HepG2 (cell line): ENCODE data around the gene TNFSF9.

ENCODE experiments used
- BRF2 ChIP-seq: sonication (generic); formaldehyde crosslinking; IDR thresholded peaks from 2 replicates; pipeline ENCODE4 v1.8.1; 2022; ENCODE audit warnings: mild to moderate bottlenecking, missing genetic modification reagents
- CTCF ChIP-seq: sonication (generic); formaldehyde crosslinking; IDR thresholded peaks from 2 replicates; pipeline ENCODE4 v1.5.0; 2020; ENCODE audit warnings: mild to moderate bottlenecking, missing genetic modification reagents, moderate library complexity
- GABPA ChIP-seq, 2 experiments: IDR thresholded peaks; 2 replicates each; pipeline ENCODE4 v1.6.1; 2011 to 2016; ENCODE audit warnings: low read depth in 2 of 2, low read length in 1 of 2, missing biosample characterization in 1 of 2, missing genetic modification characterization in 1 of 2
- JUN ChIP-seq: sonication (generic); formaldehyde crosslinking; IDR thresholded peaks from 2 replicates; pipeline ENCODE4 v1.4.0; 2020; ENCODE audit warnings: mild to moderate bottlenecking, missing genetic modification reagents
- KLF6 ChIP-seq: IDR thresholded peaks from 2 replicates; pipeline ENCODE4 v1.8.0; 2016; ENCODE audit warnings: missing biosample characterization, missing genetic modification reagents
- NFE2L1 ChIP-seq: sonication (generic); formaldehyde crosslinking; IDR thresholded peaks from 2 replicates; pipeline ENCODE4 v1.4.0; 2020; ENCODE audit warnings: missing genetic modification reagents, mild to moderate bottlenecking, borderline replicate concordance
- POLR2A ChIP-seq, 2 experiments: IDR thresholded peaks; 2 replicates each; pipeline ENCODE4 v1.6.1; 2011; ENCODE audit warnings: low read depth in 2 of 2, low read length in 2 of 2, mild to moderate bottlenecking in 1 of 2, moderate library complexity in 1 of 2; ENCODE audit not compliant: insufficient read depth in 1 of 2
- SP4 ChIP-seq: sonication (generic); formaldehyde crosslinking; IDR thresholded peaks from 2 replicates; pipeline ENCODE4 v1.8.1; 2023; ENCODE audit warnings: mild to moderate bottlenecking, missing genetic modification reagents
- ZHX2 ChIP-seq, 2 experiments: sonication (generic) in 1 of 2; formaldehyde crosslinking in 1 of 2; IDR thresholded peaks; 2 replicates each; pipeline versions ENCODE4 v1.6.1 to v1.9.0; 2014 to 2022; ENCODE audit warnings: antibody characterized with exemption in 1 of 2, borderline replicate concordance in 1 of 2, inconsistent platforms in 1 of 2, low read depth in 1 of 2, missing genetic modification reagents in 1 of 2
- ZNF282 ChIP-seq: fragments of 450-650 bp; IDR thresholded peaks from 2 replicates; pipeline ENCODE4 v1.6.1; 2018; ENCODE audit not compliant: partially characterized antibody

- TF ChIP-seq BRF2 (CRISPR knock-in tag) (no peak), ZNF282 (no peak), CTCF (CRISPR knock-in tag) (peak; percentile 88), POLR2A (IDR thresholded peaks at IDR 0.05; ENCODE audit: insufficient read depth in 1 of 2, low read depth in 2 of 2, low read length in 2 of 2) (no peak), ZHX2 (IDR thresholded peaks at IDR 0.05; ENCODE audit: low read depth) (no peak), ZHX2 (CRISPR knock-in tag; IDR thresholded peaks at IDR 0.05; ENCODE audit: borderline replicate concordance) (no peak), JUN (CRISPR knock-in tag) (no peak), SP4 (no peak), GABPA (IDR thresholded peaks at IDR 0.05; ENCODE audit: low read depth, low read length) (no peak), GABPA (CRISPR knock-in tag; IDR thresholded peaks at IDR 0.05; ENCODE audit: low read depth) (no peak), NFE2L1 (CRISPR knock-in tag) (no peak), KLF6 (CRISPR knock-in tag) (no peak)
Observed at GRCh38 chr19:6481541-6482342, 49.1 kb upstream of the TNFSF9 start, which contains the start of gene DENND1C.
